H1 (cell line): ENCODE data around the gene POLR1H. TPM values are rescaled to one million over a fixed set of nuclear protein-coding genes. Genes with fewer than 3 reads are reported as not detected.

Experiments
- BCL11A ChIP-seq, 2 experiments: IDR thresholded peaks; one replicate each; pipeline ENCODE4 v1.6.1; 2011; ENCODE audit warnings: low read depth in 2 of 2, low read length in 2 of 2, mild to moderate bottlenecking in 2 of 2
- CBX5 ChIP-seq: fragments of 300-800, 300-1000 bp; sonication (generic); IDR thresholded peaks from 2 replicates; pipeline ENCODE4 v1.7.1; 2016; ENCODE audit warnings: antibody characterized with exemption, low read length, low read depth
- CHD1 ChIP-seq: IDR thresholded peaks from 2 replicates; pipeline ENCODE4 v1.6.1; 2012; ENCODE audit warnings: low read depth, low read length, improper control_type of control experiment
- EZH2 ChIP-seq: fragments of 200-600 bp; sonication (generic); IDR thresholded peaks from 2 replicates; pipeline ENCODE4 v1.7.1; 2012; ENCODE audit warnings: low read depth, mild to moderate bottlenecking, moderate library complexity, low read length, inconsistent platforms; ENCODE audit not compliant: severe bottlenecking
- GABPA ChIP-seq: IDR thresholded peaks from 2 replicates; pipeline ENCODE4 v1.6.1; 2011; ENCODE audit warnings: mild to moderate bottlenecking, low read length, moderate library complexity, borderline replicate concordance; ENCODE audit not compliant: insufficient read depth
- JUN ChIP-seq: IDR thresholded peaks from 2 replicates; pipeline ENCODE4 v1.6.1; 2011; ENCODE audit warnings: low read depth, mild to moderate bottlenecking, improper control_type of control experiment, low read length
- KDM4A ChIP-seq: IDR thresholded peaks from one replicate; pipeline ENCODE4 v1.7.1; 2012; ENCODE audit warnings: low read depth, mild to moderate bottlenecking, moderate library complexity, low read length, inconsistent platforms; ENCODE audit not compliant: severe bottlenecking
- KDM5A ChIP-seq: fragments of 200-600 bp; IDR thresholded peaks from 2 replicates; pipeline ENCODE4 v1.7.1; 2012; ENCODE audit warnings: mild to moderate bottlenecking, low read length, inconsistent platforms, mixed read lengths
- MAFK ChIP-seq: IDR thresholded peaks from 2 replicates; pipeline ENCODE4 v1.6.1; 2012; ENCODE audit warnings: low read depth, mild to moderate bottlenecking, improper control_type of control experiment, low read length
- POLR2A ChIP-seq, 2 experiments: IDR thresholded peaks; 1 replicate in 1 of 2; 2 replicates in 1 of 2; pipeline ENCODE4 v1.6.1; 2011; ENCODE audit warnings: low read depth in 2 of 2, low read length in 2 of 2, mild to moderate bottlenecking in 2 of 2; ENCODE audit errors: control extremely low read depth in 1 of 2
- RAD21 ChIP-seq, 2 experiments: IDR thresholded peaks in 1 of 2; conservative IDR thresholded peaks in 1 of 2; 2 replicates each; pipeline ENCODE4 v1.6.1; 2011; ENCODE audit warnings: low read depth in 2 of 2, low read length in 2 of 2, improper control_type of control experiment in 1 of 2, inconsistent platforms in 1 of 2, mild to moderate bottlenecking in 1 of 2, moderate library complexity in 1 of 2
- RNF2 ChIP-seq: fragments of 200-900, 300-1000 bp; sonication (generic); IDR thresholded peaks from 2 replicates; pipeline ENCODE4 v1.7.1; 2016; ENCODE audit warnings: borderline replicate concordance, low read depth, mild to moderate bottlenecking, antibody characterized with exemption, low read length; ENCODE audit not compliant: poor library complexity, severe bottlenecking; ENCODE audit errors: missing control alignments
- SAP30 ChIP-seq: fragments of 300-600 bp; sonication (generic); IDR thresholded peaks from 2 replicates; pipeline ENCODE4 v1.7.1; 2012; ENCODE audit warnings: low read length, moderate library complexity, mild to moderate bottlenecking, inconsistent platforms; ENCODE audit not compliant: insufficient read depth, insufficient replicate concordance
- SIN3A ChIP-seq, 2 experiments: IDR thresholded peaks in 1 of 2; conservative IDR thresholded peaks in 1 of 2; 2 replicates each; pipeline ENCODE4 v1.6.1; 2011 to 2012; ENCODE audit warnings: low read length in 2 of 2, improper control_type of control experiment in 1 of 2, low read depth in 1 of 2, mild to moderate bottlenecking in 1 of 2
- SP1 ChIP-seq: IDR thresholded peaks from 2 replicates; pipeline ENCODE4 v1.6.1; 2011; ENCODE audit warnings: low read depth, low read length
- SUZ12 ChIP-seq: fragments of 200-600 bp; sonication (generic); IDR thresholded peaks from 2 replicates; pipeline ENCODE4 v1.6.1; 2012; ENCODE audit warnings: mild to moderate bottlenecking, inconsistent platforms, low read length, moderate library complexity, mixed read lengths
- TAF1 ChIP-seq: IDR thresholded peaks from 2 replicates; pipeline ENCODE4 v1.6.1; 2011; ENCODE audit warnings: mild to moderate bottlenecking, low read depth, low read length
- TAF7 ChIP-seq: optimal IDR thresholded peaks from 2 replicates; pipeline ENCODE3; 2011; ENCODE audit warnings: low read depth, mild to moderate bottlenecking, inconsistent platforms, low read length, moderate library complexity, borderline replicate concordance
- polyA plus RNA-seq, 7 experiments: library from polyadenylated mRNA; depleted of rRNA in 3 of 7; stranded (reverse) in 5 of 7; unstranded in 2 of 7; fragments of >200 nt in 5 of 7; fragments of 200-250 nt in 2 of 7; gene quantifications; 1 replicate in 5 of 7; 2 replicates in 1 of 7; 4 replicates in 1 of 7; pipeline versions ENCODE4 v1.2.1 to v1.2.3, GENCODE V29; 2011 to 2013; ENCODE audit warnings: missing spikeins in 2 of 7, mixed read lengths in 2 of 7
- total RNA-seq: library from RNA; stranded (reverse); fragmentation: NEBNext Ultra II Directional; extraction: Animal tissue kit (Norgen Biotek cat#: 25700); gene quantifications from 2 replicates; pipeline ENCODE4 v1.2.1, GENCODE V29; 2021
- TF ChIP-seq, protein P1 (sequence below), 3 experiments: IDR thresholded peaks; 1 replicate in 2 of 3; 2 replicates in 1 of 3; pipeline versions ENCODE4 v1.5.1 to v1.6.1; 2011; ENCODE audit warnings: low read length in 3 of 3, mild to moderate bottlenecking in 3 of 3, inconsistent platforms in 2 of 3, low read depth in 1 of 3, moderate library complexity in 1 of 3; ENCODE audit not compliant: insufficient read depth in 1 of 3; ENCODE audit errors: control extremely low read depth in 1 of 3

Gene POLR1H
- total and polyA plus RNA-seq, 2 of the 8 experiments (the other 6 are each of a cell fraction or from before 2014, with no cell fraction given), result 31.5 to 82.2 TPM

DNA sequence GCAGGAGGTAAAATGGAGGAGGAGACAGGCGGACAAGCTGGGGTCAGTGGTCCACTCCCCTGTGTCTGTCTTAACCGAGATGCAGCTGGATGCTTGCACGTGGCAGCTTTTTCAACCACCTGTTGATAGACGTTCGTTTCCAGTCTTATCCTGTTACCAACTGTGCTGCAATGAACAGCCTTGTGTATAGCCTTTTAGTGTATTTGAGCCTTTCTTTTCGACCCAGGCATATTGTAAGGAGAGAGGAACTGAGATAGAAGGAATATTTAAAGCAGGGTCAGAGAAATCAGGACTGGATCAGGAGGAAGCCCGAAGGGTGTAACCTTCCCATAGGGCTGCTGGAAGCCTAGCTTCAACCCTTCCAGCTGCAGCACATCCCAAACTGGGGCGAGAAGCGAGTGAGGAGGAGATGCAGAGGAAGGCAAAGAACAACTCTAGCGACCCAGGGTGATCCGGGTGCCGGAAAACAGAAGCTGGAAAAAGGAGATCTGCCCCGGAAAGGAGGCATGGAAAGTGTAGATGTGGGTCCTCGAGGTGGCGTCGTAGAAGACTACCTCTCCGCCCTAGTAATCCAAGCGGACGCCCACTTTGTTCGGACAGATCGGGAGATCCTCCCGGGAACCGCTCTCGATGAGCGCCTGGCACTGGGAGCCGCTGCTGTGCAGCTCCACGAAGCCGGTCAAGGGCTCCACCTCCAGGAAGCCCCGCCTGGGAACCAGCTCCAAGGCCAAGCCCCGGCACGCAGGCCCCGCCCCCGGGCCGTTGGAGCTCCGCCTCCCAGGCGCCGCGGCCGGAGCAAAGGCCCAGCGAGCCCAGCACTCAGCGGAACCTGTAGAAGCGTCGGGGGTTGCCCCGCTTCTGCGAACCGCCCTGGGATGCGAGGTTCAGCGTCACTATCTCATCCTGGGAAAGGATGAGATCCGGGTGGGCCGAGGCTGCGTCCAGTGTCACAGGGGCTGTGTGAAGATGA lies 40.7 kb downstream of the POLR1H start (continued):
- TF ChIP-seq RNF2 (peak; percentile 31), SAP30 (no peak), KDM4A (peak; percentile 39), SIN3A (conservative IDR thresholded peaks at IDR 0.05 in 1 of 2, IDR thresholded peaks at IDR 0.05 in 1 of 2; ENCODE audit: low read depth in 1 of 2, low read length in 2 of 2) (no peak), MAFK (no peak), BCL11A (IDR thresholded peaks at IDR 0.05; ENCODE audit: low read depth in 2 of 2, low read length in 2 of 2) (no peak), EZH2 (peak; percentile 34), JUN (no peak), TAF1 (peak; percentile 61; the same call in 1 of the 2 replicates), POLR2A (IDR thresholded peaks at IDR 0.05; ENCODE audit: control extremely low read depth in 1 of 2, low read depth in 2 of 2, low read length in 2 of 2) (peak in 1 of 2 experiments; percentile 50; a peak in 1 of 3 replicates), TAF7 (no peak), SP1 (no peak), CHD1 (no peak), KDM5A (no peak), GABPA (no peak), CBX5 (no peak), SUZ12 (peak; percentile 52; the same call in 1 of the 2 replicates), RAD21 (IDR thresholded peaks at IDR 0.05 in 1 of 2, conservative IDR thresholded peaks at IDR 0.05 in 1 of 2; ENCODE audit: low read depth in 2 of 2, low read length in 2 of 2) (0 out of 4 replicates have a peak, but pooled peaks of 1 of the 2 experiments have one; percentile 13)
- TF ChIP-seq, protein P1, sequence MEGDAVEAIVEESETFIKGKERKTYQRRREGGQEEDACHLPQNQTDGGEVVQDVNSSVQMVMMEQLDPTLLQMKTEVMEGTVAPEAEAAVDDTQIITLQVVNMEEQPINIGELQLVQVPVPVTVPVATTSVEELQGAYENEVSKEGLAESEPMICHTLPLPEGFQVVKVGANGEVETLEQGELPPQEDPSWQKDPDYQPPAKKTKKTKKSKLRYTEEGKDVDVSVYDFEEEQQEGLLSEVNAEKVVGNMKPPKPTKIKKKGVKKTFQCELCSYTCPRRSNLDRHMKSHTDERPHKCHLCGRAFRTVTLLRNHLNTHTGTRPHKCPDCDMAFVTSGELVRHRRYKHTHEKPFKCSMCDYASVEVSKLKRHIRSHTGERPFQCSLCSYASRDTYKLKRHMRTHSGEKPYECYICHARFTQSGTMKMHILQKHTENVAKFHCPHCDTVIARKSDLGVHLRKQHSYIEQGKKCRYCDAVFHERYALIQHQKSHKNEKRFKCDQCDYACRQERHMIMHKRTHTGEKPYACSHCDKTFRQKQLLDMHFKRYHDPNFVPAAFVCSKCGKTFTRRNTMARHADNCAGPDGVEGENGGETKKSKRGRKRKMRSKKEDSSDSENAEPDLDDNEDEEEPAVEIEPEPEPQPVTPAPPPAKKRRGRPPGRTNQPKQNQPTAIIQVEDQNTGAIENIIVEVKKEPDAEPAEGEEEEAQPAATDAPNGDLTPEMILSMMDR (IDR thresholded peaks at IDR 0.05; ENCODE audit: control extremely low read depth in 1 of 3, insufficient read depth in 1 of 3, low read depth in 1 of 3, low read length in 3 of 3), result peak in 1 of 3 experiments; percentile 7; a peak in 1 of 4 replicates
